ENCODE results near the gene MIPOL1. TPM values are rescaled to one million over a fixed set of nuclear protein-coding genes. Genes with fewer than 3 reads are reported as not detected.
"Not testable (repeated sequence)": the region's sequence is repeated elsewhere in the genome, so short reads cannot be mapped to it uniquely, and the experiment has no call there.

Gene MIPOL1
- total and polyA plus RNA-seq, 9 of the 15 experiments (the other 6 are each of a cell fraction or from before 2014, with no cell fraction given), result 6.7 to 21.9 (median 12.4) TPM

DNA sequence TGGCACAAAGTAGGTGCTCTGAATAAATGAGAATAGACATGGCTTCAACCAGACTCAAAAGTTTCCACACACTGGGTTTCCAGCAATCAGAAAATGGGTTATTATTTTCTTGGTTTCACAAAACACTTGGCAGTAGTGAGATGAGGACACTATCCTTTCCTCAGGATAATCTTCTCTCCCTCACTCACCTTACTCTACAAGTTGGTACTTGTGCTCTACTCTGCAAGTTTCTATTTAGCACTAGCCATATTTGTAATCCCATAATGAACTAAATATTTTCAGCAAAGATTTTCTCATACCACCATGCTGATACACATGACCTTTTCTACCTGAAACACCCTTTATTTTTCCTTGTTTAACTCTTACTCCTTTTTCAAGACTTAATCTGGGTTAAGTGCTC lies 259.6 kb downstream of the MIPOL1 start (continued):
- no peak for TF ChIP-seq CCNT2 (IDR thresholded peaks at IDR 0.05; ENCODE audit: borderline replicate concordance, extremely low read depth, insufficient read length, low read depth, low read length)
- no peak for TF ChIP-seq ZFP30 (CRISPR knock-in tag; IDR thresholded peaks at IDR 0.05; ENCODE audit: borderline replicate concordance)
- no peak for TF ChIP-seq MIER1 (IDR thresholded peaks at IDR 0.05; ENCODE audit: low read depth)

DNA sequence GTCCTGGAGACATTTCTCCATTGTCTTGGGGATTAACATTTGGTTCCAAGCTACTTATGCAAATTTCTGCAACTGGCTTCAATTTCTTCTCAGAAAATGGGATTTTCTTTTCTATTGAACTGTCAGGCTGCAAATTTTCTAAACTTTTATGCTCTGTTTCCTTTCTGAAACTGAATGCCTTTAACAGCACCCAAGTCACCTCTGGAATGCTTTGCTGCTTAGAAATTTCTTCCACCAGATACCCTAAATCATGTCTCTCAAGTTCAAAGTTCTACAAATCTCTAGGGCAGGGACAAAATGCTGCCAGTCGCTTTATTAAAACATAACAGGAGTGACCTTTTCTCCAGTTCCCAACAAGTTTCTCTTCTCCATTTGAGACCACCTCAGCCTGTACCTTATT lies 264.7 kb downstream of the MIPOL1 start:
- POLR2A ChIA-PET; H3K9me3 ChIP-seq (replicated peaks; ENCODE audit: control insufficient read depth, insufficient read depth, low read depth, low read length); H3K27me3 ChIP-seq (ENCODE audit: control insufficient read depth in 2 of 2, insufficient read depth in 2 of 2, low read length in 2 of 2); intact Hi-C loops (cut with micrococcal nuclease); H3K36me3 ChIP-seq (ENCODE audit: control insufficient read depth, insufficient read depth, low read length); ATAC-seq; H2AFZ ChIP-seq (ENCODE audit: low read depth, low read length); H3K4me1 ChIP-seq (replicated peaks in 1 of 2; ENCODE audit: control insufficient read depth in 2 of 2, insufficient read depth in 2 of 2, low read length in 2 of 2); in situ Hi-C loops (cut with MboI); H3K9me1 ChIP-seq (ENCODE audit: control insufficient read depth, insufficient read depth, low read length); H3K4me3 ChIP-seq; H3K9ac ChIP-seq (ENCODE audit: insufficient read depth in 1 of 2, low read depth in 2 of 2, low read length in 2 of 2); H3K4me2 ChIP-seq (ENCODE audit: insufficient read depth, low read length); CTCF ChIA-PET (ENCODE audit: low intra/inter-chr PET ratio); FAIRE-seq; H4K20me1 ChIP-seq (replicated peaks; ENCODE audit: control insufficient read depth, insufficient read depth, low read length); H3K27ac ChIP-seq (ENCODE audit: extremely low read depth, low read depth, low read length); DNase-seq (ENCODE audit: extremely low read depth in 1 of 4, low spot score in 3 of 4); BruUV-seq (replicated peaks); H3K79me2 ChIP-seq (ENCODE audit: control insufficient read depth, insufficient read depth, low read length): not testable (repeated sequence)
- 67% methylated on average over 1 of the region's 1 CpG for WGBS (ENCODE audit: insufficient coverage, low coverage, missing lambda C conversion rate)

DNA sequence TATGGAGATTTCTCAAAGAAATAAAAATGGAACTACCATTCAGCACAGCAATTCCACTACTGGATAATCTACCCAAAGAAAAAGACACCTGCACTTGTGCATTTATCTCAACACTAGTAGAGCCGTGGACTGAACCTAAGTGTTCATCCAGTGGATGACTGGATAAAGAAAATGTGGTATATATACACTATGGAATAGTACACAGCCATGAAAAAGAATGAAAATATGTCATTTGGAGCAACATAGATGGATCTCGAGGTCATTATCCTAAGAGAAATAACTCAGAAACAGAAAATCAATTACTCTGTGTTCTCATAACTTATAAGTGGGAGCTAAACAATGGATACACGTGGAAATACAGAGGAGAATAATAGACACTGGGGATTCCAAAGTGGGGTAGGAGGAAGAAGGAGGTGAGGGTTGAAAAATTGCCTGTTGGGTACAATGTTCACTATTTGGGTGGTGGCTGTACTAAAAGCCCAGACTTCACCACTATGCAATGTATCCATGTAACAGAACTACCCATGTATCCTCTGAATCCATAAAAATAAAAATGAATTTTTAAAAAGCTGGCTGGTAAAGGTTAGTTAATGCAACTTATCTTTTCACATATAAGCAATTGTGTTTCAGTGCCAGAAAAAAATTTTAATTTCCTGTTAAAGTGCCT lies 266.6 kb downstream of the MIPOL1 start:
- Histone ChIP-seq H3K9me3 (replicated peaks; ENCODE audit: control insufficient read depth, insufficient read depth, low read depth, low read length) (no peaks in the 10 kb centered on the region), H3K27me3 (ENCODE audit: control insufficient read depth in 2 of 2, insufficient read depth in 2 of 2, low read length in 2 of 2) (no peaks in the 10 kb centered on the region), H2AFZ (ENCODE audit: low read depth, low read length) (no peak overlapping the region), H3K4me2 (ENCODE audit: insufficient read depth, low read length) (no peak overlapping the region), H3K79me2 (ENCODE audit: control insufficient read depth, insufficient read depth, low read length) (no peaks in the 10 kb centered on the region), H3K36me3 (ENCODE audit: control insufficient read depth, insufficient read depth, low read length) (no peaks in the 10 kb centered on the region), H3K4me3 (no peak overlapping the region), H3K9ac (ENCODE audit: insufficient read depth in 1 of 2, low read depth in 2 of 2, low read length in 2 of 2) (no peak overlapping the region), H3K9me1 (ENCODE audit: control insufficient read depth, insufficient read depth, low read length) (no peaks in the 10 kb centered on the region), H4K20me1 (replicated peaks; ENCODE audit: control insufficient read depth, insufficient read depth, low read length) (no peaks in the 10 kb centered on the region), H3K4me1 (replicated peaks in 1 of 2; ENCODE audit: control insufficient read depth in 2 of 2, insufficient read depth in 2 of 2, low read length in 2 of 2) (no peaks in the 10 kb centered on the region), H3K27ac (ENCODE audit: extremely low read depth, low read depth, low read length) (no peak overlapping the region)
- TF ChIP-seq SRSF7 (optimal IDR thresholded peaks at IDR 0.05; ENCODE audit: low read depth, low read length), result no peak
- TF ChIP-seq ZNF146 (CRISPR knock-in tag; IDR thresholded peaks at IDR 0.05; ENCODE audit: unreplicated experiment), result peak; percentile 42
- WGBS (ENCODE audit: insufficient coverage, low coverage, missing lambda C conversion rate), result 16% methylated on average over 3 of the region's 3 CpGs
- ATAC-seq (no peak), FAIRE-seq (no peak), DNase-seq (ENCODE audit: extremely low read depth in 1 of 4, low spot score in 3 of 4) (no peak)
- in situ Hi-C loops (cut with MboI) (no loop called here), intact Hi-C loops (cut with micrococcal nuclease) (no loop called here)
- ChIA-PET CTCF (ENCODE audit: low intra/inter-chr PET ratio) (no interaction called here), POLR2A (no interaction called here)
- BruUV-seq (replicated peaks), result no TSS peak

Measured in K562 (cell line).